ENCODE measurements around the gene CASP8. TPM values are rescaled to one million over a fixed set of nuclear protein-coding genes. Genes with fewer than 3 reads are reported as not detected.

The CASP8 gene
- total and polyA plus RNA-seq, 9 donors = 6.7 to 20.2 (median 12.6) TPM

DNA sequence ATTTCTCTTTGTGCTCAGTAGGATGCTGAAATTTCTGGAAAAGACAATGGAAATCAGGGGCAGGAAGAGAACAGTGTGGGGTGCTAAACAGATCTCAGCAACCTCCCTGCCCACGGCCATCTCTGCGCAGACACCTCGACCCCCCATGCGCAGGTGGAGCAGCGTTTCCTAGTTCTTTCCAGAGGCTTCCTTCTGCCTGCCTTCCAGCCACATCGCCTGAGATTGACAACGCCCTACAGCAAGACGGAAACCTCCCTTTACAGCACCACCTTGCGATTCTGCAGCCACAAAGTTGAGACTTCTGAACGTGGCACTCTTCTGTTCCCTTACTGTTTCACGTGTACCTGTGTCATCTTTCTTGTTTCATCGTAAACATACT, 31.4 kb upstream of the CASP8 start:
- no peak for DNase-seq
- Histone ChIP-seq H3K4me3 (no peak overlapping the region), H3K4me1 (ENCODE audit: insufficient read depth) (peaks cover 2% of the 10 kb centered on the region), H3K9me3 (no peaks in the 10 kb centered on the region), H3K27me3 (no peaks in the 10 kb centered on the region), H3K36me3 (no peaks in the 10 kb centered on the region), H3K27ac (no peak overlapping the region)
- intact Hi-C loops (cut with DNase I) = no loop called here
- 74 to 83% (median 79%) methylated on average over 12 of the region's 12 CpGs for WGBS, 3 donors
- TF ChIP-seq, protein P1, sequence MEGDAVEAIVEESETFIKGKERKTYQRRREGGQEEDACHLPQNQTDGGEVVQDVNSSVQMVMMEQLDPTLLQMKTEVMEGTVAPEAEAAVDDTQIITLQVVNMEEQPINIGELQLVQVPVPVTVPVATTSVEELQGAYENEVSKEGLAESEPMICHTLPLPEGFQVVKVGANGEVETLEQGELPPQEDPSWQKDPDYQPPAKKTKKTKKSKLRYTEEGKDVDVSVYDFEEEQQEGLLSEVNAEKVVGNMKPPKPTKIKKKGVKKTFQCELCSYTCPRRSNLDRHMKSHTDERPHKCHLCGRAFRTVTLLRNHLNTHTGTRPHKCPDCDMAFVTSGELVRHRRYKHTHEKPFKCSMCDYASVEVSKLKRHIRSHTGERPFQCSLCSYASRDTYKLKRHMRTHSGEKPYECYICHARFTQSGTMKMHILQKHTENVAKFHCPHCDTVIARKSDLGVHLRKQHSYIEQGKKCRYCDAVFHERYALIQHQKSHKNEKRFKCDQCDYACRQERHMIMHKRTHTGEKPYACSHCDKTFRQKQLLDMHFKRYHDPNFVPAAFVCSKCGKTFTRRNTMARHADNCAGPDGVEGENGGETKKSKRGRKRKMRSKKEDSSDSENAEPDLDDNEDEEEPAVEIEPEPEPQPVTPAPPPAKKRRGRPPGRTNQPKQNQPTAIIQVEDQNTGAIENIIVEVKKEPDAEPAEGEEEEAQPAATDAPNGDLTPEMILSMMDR (IDR thresholded peaks at IDR 0.05) = no peak
- TF ChIP-seq EP300 (IDR thresholded peaks at IDR 0.05) (no peak), POLR2A (IDR thresholded peaks at IDR 0.05) (no peak)

DNA sequence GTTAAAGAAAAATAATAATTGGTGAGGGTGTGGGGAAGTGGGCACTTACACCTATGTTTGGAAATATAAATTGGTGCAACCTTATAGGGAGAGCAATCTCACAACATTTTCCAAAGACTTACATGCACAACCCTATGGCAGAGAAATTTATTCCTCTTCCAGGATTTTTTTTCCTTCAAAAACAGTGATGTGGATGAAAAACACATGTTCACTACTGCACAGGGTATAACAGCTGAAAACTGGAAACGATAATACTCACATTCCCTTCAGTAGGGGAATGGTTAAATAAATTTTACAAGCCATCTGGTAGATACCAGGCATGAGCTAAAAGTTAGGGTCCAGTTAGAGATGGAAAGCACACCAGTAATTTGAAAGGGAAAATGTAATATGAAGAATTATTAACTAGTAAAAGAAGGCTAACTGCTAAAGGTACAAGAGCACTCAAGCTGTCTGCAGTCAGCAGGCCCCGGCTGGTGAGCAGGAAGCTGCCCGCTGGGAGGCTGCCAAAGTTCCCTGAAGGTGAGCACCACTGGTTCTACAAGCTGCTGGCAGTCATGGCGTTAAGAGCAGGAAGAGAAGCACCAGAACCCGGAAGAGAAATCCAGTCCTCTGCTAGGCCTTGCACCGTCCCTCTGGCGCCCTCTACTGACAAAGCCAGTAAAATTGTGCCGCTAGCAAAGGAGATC, 28.4 kb upstream of the CASP8 start:
- H3K27me3 ChIP-seq = no peaks in the 10 kb centered on the region
- H3K4me3 ChIP-seq = no peak overlapping the region
- no peak for TF ChIP-seq EP300 (IDR thresholded peaks at IDR 0.05)
- TF ChIP-seq, protein P1 (IDR thresholded peaks at IDR 0.05) = peak in 2 of 3 donors; percentile 19 to 47
- 16 to 23% (median 18%) methylated on average over 8 of the region's 8 CpGs for WGBS, 3 donors
- intact Hi-C loops (cut with DNase I) = loop anchor here in 2 of 4 donors (10.0 kb wide), 2 partner anchors 393 to 1173 kb away; no protein-coding TSS in a partner anchor
- H3K27ac ChIP-seq = no peak overlapping the region
- H3K36me3 ChIP-seq = no peaks in the 10 kb centered on the region
- DNase-seq = peak; percentile 62 to 78 (median 71)
- H3K9me3 ChIP-seq = no peaks in the 10 kb centered on the region
- peaks cover 5% of the 10 kb centered on the region for H3K4me1 ChIP-seq (ENCODE audit: insufficient read depth)

DNA sequence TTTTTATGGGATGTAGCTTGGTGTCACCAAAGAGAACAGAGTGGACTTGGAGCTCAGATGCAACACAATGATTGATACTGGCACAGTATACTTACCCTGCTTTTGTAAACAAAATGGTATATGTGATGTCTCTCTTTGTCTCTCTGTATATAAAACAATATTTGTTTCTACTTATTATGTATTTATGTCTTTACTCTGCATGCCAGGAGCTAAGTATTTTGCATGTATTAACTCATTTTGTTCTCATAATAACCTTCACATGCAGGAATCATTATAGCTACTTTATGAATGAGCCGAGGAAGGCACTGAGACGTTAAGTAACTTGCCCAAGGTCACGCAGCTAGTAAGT, 27.9 kb upstream of the CASP8 start:
- Histone ChIP-seq H3K27me3 (no peaks in the 10 kb centered on the region), H3K27ac (no peak overlapping the region), H3K4me1 (ENCODE audit: insufficient read depth) (peaks cover 5% of the 10 kb centered on the region), H3K36me3 (no peaks in the 10 kb centered on the region), H3K4me3 (no peak overlapping the region), H3K9me3 (no peaks in the 10 kb centered on the region)
- 38 to 63% (median 61%) methylated on average over 3 of the region's 3 CpGs for WGBS, 3 donors
- TF ChIP-seq POLR2A (IDR thresholded peaks at IDR 0.05) = no peak
- TF ChIP-seq EP300 (IDR thresholded peaks at IDR 0.05) = no peak
- TF ChIP-seq, protein P1 (IDR thresholded peaks at IDR 0.05) = no peak
- no peak for DNase-seq
- intact Hi-C loops (cut with DNase I) = loop anchor here in 2 of 4 donors (10.0 kb wide), 2 partner anchors 392 to 1172 kb away; no protein-coding TSS in a partner anchor

DNA sequence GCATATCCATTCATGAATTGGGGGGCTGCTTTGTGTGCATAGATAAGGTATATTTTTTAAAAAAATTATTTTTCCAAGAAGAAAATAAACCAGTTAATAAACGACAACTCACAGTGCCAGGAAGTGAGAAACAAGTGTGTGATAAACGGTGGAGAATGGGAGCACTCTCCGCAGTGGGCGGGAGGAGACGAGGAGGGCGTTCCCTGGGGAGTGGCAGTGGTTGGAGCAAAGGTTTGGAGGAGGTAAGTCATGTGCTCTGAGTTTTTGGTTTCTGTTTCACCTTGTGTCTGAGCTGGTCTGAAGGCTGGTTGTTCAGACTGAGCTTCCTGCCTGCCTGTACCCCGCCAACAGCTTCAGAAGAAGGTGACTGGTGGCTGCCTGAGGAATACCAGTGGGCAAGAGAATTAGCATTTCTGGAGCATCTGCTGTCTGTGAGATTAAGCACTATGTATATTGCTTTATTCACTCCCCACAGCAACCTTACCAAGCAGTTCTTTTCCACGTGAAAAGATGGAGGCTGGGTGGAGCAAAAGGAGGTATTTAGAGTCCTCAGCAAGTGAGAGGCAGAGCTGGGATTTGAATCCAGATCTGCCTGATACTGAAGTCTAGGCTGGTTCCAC, 27.0 kb upstream of the CASP8 start:
- intact Hi-C loops (cut with DNase I) = loop anchor here in 2 of 4 donors (10.0 kb wide), 2 partner anchors 391 to 1171 kb away; no protein-coding TSS in a partner anchor

More for the DNA sequence above, 27.0 kb upstream of the CASP8 start:
- Histone ChIP-seq H3K36me3 (no peaks in the 10 kb centered on the region), H3K27ac (no peak overlapping the region), H3K4me3 (peak overlapping the region; percentile 6), H3K4me1 (ENCODE audit: insufficient read depth) (peaks cover 5% of the 10 kb centered on the region), H3K9me3 (no peaks in the 10 kb centered on the region), H3K27me3 (no peaks in the 10 kb centered on the region)
- WGBS, 3 donors = 29 to 42% (median 33%) methylated on average over 8 of the region's 8 CpGs
- TF ChIP-seq POLR2A (IDR thresholded peaks at IDR 0.05) (no peak), EP300 (IDR thresholded peaks at IDR 0.05) (no peak)
- TF ChIP-seq, protein P1 (IDR thresholded peaks at IDR 0.05) = no peak
- DNase-seq = peak; percentile 53 to 63 (median 58)
